GM12878 (cell line): ENCODE results near the gene FLVCR2. TPM values are rescaled to one million over a fixed set of nuclear protein-coding genes. Genes with fewer than 3 reads are reported as not detected.
A peak's percentile ranks its signal among the peaks of the same experiment; 100 is the strongest.

Experiments used
- ASH2L ChIP-seq: fragments of 300-600, 200-600 bp; sonication (generic); IDR thresholded peaks from 2 replicates; pipeline ENCODE4 v1.6.1; 2017; ENCODE audit warnings: low read depth, mild to moderate bottlenecking, borderline replicate concordance
- BRCA1 ChIP-seq: IDR thresholded peaks from 2 replicates; pipeline ENCODE4 v1.6.1; 2011; ENCODE audit warnings: low read depth, low read length, improper control_type of control experiment
- CHD1 ChIP-seq: IDR thresholded peaks from 2 replicates; pipeline ENCODE4 v1.6.1; 2012; ENCODE audit warnings: low read depth, low read length, improper control_type of control experiment
- CREM ChIP-seq: IDR thresholded peaks from 2 replicates; pipeline ENCODE4 v1.6.1; 2014; ENCODE audit warnings: antibody characterized with exemption, low read depth
- EP300 ChIP-seq, 2 experiments: fragments of 150-350 bp in 1 of 2; IDR thresholded peaks; 2 replicates each; pipeline ENCODE4 v1.6.1; 2011 to 2012; ENCODE audit warnings: low read depth in 2 of 2, low read length in 2 of 2, borderline replicate concordance in 1 of 2, improper control_type of control experiment in 1 of 2, inconsistent platforms in 1 of 2; ENCODE audit not compliant: control insufficient read depth in 1 of 2
- MEF2B ChIP-seq: fragments of 450-650 bp; IDR thresholded peaks from 2 replicates; pipeline ENCODE4 v1.6.1; 2018; ENCODE audit warnings: mild to moderate bottlenecking, moderate library complexity; ENCODE audit not compliant: partially characterized antibody, poor library complexity, severe bottlenecking
- NFXL1 ChIP-seq: fragments of 450-650 bp; IDR thresholded peaks from 2 replicates; pipeline ENCODE4 v1.6.1; 2017; ENCODE audit warnings: antibody characterized with exemption, mild to moderate bottlenecking, borderline replicate concordance
- PAX5 ChIP-seq: IDR thresholded peaks from 2 replicates; pipeline ENCODE4 v1.6.1; 2011; ENCODE audit warnings: low read depth, low read length, borderline replicate concordance
- RAD51 ChIP-seq: fragments of 450-650 bp; IDR thresholded peaks from 2 replicates; pipeline ENCODE4 v1.6.1; 2016; ENCODE audit warnings: moderate library complexity, mild to moderate bottlenecking, inconsistent platforms
- TCF3 ChIP-seq: IDR thresholded peaks from 2 replicates; pipeline ENCODE4 v1.6.1; 2012; ENCODE audit warnings: low read depth, mild to moderate bottlenecking, low read length, borderline replicate concordance; ENCODE audit not compliant: insufficient read depth
- polyA plus RNA-seq, 11 experiments: library from polyadenylated mRNA; depleted of rRNA in 4 of 11; unstranded in 6 of 11; stranded (reverse) in 5 of 11; fragments of >200 nt; fragmentation: Nextera tagmentation in 4 of 11; fragmentation: Illumina TruSeq in 1 of 11; extraction: Ambion mirVana in 4 of 11; extraction: Trizol in 1 of 11; gene quantifications; 1 replicate in 1 of 11; 2 replicates in 10 of 11; pipeline versions ENCODE4 v1.2.1 to v1.2.3, GENCODE V29; 2011 to 2016; ENCODE audit warnings: inconsistent platforms in 2 of 11, missing spikeins in 2 of 11, low read depth in 1 of 11
- total RNA-seq, 4 experiments: library from RNA; depleted of rRNA in 3 of 4; stranded (reverse); fragments of >200 nt in 3 of 4; fragmentation: Illumina TruSeq in 1 of 4; extraction: Trizol in 1 of 4; gene quantifications; 2 replicates each; pipeline versions ENCODE4 v1.2.1 to v1.2.3, GENCODE V29; 2013 to 2021
- TF ChIP-seq, protein P1 (sequence below): IDR thresholded peaks from 2 replicates; pipeline ENCODE4 v1.6.1; 2011; ENCODE audit warnings: borderline replicate concordance, low read depth, mild to moderate bottlenecking, moderate library complexity, mixed read lengths, low read length; ENCODE audit not compliant: insufficient read depth; ENCODE audit errors: extremely low read length
- TF ChIP-seq, protein P2 (sequence below): fragments of 450-650 bp; IDR thresholded peaks from 2 replicates; pipeline ENCODE4 v1.6.1; 2017; ENCODE audit warnings: low read depth, mild to moderate bottlenecking, moderate library complexity
- TF ChIP-seq, protein P3 (sequence below): fragments of 450-650 bp; formaldehyde crosslinking; IDR thresholded peaks from 2 replicates; pipeline ENCODE4 v1.4.0; 2020; ENCODE audit warnings: mild to moderate bottlenecking, moderate library complexity
- TF ChIP-seq, protein P4 (sequence below): IDR thresholded peaks from 2 replicates; pipeline ENCODE4 v1.6.1; 2012; ENCODE audit warnings: improper control_type of control experiment, low read depth, low read length; ENCODE audit not compliant: insufficient replicate concordance
- TF ChIP-seq, protein P5 (sequence below): IDR thresholded peaks from 2 replicates; pipeline ENCODE4 v1.6.1; 2011; ENCODE audit warnings: low read depth, low read length, improper control_type of control experiment, borderline replicate concordance

FLVCR2 gene
- total and polyA plus RNA-seq, 10 of the 15 experiments (the other 5 are each of a cell fraction or from before 2014, with no cell fraction given), result 0.24 to 3.7 (median 1.6) TPM

DNA sequence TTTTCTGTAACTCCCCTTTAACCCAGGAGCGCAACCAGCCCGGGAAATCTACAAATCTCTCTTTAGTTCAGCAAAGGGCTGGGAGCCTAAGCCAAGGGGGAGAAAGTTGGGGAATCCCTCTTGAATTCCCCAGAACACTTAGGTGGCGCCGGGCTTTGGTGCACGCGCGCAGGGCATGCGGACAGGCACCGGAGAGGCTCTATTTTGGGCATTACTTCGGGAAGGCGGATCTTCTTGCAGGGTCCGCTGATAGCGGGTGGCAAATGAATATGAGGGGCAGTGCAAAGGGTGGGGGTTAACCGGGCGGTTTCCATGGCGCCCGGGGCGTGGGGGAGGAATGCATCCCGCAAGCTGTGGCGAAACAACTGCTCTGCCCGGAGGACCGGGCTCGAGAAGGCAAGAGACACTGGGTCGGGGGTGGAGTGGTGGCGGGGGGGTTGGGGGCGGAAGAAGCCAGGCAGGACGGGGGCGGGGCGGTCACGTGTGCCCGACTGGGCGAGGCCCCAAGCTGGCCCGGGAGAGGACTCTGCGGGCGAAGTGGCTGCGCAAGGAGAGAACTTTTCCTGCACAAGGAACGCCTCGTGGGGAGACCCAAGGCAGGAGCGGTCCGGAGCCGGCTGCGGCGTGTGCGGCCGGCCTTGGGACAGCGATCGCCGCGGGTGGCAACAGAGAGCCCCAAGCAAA, at the start of gene FLVCR2 (continued):
- TF ChIP-seq, protein P1, sequence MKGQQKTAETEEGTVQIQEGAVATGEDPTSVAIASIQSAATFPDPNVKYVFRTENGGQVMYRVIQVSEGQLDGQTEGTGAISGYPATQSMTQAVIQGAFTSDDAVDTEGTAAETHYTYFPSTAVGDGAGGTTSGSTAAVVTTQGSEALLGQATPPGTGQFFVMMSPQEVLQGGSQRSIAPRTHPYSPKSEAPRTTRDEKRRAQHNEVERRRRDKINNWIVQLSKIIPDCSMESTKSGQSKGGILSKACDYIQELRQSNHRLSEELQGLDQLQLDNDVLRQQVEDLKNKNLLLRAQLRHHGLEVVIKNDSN, result peak; percentile 82
- no peak for TF ChIP-seq NFXL1
- peak; percentile 49; the same call in 1 of the 2 replicates for TF ChIP-seq RAD51
- TF ChIP-seq TCF3, result no peak
- TF ChIP-seq, protein P2, sequence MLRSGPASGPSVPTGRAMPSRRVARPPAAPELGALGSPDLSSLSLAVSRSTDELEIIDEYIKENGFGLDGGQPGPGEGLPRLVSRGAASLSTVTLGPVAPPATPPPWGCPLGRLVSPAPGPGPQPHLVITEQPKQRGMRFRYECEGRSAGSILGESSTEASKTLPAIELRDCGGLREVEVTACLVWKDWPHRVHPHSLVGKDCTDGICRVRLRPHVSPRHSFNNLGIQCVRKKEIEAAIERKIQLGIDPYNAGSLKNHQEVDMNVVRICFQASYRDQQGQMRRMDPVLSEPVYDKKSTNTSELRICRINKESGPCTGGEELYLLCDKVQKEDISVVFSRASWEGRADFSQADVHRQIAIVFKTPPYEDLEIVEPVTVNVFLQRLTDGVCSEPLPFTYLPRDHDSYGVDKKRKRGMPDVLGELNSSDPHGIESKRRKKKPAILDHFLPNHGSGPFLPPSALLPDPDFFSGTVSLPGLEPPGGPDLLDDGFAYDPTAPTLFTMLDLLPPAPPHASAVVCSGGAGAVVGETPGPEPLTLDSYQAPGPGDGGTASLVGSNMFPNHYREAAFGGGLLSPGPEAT, result peak; percentile 20; the same call in 1 of the 2 replicates
- no peak for TF ChIP-seq PAX5
- no peak for TF ChIP-seq EP300 (IDR thresholded peaks at IDR 0.05; ENCODE audit: borderline replicate concordance in 1 of 2, control insufficient read depth in 1 of 2, low read depth in 2 of 2, low read length in 2 of 2)
- TF ChIP-seq ASH2L, result no peak
- TF ChIP-seq MEF2B, result peak; percentile 16
- TF ChIP-seq, protein P3, sequence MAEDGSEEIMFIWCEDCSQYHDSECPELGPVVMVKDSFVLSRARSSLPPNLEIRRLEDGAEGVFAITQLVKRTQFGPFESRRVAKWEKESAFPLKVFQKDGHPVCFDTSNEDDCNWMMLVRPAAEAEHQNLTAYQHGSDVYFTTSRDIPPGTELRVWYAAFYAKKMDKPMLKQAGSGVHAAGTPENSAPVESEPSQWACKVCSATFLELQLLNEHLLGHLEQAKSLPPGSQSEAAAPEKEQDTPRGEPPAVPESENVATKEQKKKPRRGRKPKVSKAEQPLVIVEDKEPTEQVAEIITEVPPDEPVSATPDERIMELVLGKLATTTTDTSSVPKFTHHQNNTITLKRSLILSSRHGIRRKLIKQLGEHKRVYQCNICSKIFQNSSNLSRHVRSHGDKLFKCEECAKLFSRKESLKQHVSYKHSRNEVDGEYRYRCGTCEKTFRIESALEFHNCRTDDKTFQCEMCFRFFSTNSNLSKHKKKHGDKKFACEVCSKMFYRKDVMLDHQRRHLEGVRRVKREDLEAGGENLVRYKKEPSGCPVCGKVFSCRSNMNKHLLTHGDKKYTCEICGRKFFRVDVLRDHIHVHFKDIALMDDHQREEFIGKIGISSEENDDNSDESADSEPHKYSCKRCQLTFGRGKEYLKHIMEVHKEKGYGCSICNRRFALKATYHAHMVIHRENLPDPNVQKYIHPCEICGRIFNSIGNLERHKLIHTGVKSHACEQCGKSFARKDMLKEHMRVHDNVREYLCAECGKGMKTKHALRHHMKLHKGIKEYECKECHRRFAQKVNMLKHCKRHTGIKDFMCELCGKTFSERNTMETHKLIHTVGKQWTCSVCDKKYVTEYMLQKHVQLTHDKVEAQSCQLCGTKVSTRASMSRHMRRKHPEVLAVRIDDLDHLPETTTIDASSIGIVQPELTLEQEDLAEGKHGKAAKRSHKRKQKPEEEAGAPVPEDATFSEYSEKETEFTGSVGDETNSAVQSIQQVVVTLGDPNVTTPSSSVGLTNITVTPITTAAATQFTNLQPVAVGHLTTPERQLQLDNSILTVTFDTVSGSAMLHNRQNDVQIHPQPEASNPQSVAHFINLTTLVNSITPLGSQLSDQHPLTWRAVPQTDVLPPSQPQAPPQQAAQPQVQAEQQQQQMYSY (CRISPR knock-in tag), result no peak
- TF ChIP-seq CHD1, result no peak
- TF ChIP-seq, protein P4, sequence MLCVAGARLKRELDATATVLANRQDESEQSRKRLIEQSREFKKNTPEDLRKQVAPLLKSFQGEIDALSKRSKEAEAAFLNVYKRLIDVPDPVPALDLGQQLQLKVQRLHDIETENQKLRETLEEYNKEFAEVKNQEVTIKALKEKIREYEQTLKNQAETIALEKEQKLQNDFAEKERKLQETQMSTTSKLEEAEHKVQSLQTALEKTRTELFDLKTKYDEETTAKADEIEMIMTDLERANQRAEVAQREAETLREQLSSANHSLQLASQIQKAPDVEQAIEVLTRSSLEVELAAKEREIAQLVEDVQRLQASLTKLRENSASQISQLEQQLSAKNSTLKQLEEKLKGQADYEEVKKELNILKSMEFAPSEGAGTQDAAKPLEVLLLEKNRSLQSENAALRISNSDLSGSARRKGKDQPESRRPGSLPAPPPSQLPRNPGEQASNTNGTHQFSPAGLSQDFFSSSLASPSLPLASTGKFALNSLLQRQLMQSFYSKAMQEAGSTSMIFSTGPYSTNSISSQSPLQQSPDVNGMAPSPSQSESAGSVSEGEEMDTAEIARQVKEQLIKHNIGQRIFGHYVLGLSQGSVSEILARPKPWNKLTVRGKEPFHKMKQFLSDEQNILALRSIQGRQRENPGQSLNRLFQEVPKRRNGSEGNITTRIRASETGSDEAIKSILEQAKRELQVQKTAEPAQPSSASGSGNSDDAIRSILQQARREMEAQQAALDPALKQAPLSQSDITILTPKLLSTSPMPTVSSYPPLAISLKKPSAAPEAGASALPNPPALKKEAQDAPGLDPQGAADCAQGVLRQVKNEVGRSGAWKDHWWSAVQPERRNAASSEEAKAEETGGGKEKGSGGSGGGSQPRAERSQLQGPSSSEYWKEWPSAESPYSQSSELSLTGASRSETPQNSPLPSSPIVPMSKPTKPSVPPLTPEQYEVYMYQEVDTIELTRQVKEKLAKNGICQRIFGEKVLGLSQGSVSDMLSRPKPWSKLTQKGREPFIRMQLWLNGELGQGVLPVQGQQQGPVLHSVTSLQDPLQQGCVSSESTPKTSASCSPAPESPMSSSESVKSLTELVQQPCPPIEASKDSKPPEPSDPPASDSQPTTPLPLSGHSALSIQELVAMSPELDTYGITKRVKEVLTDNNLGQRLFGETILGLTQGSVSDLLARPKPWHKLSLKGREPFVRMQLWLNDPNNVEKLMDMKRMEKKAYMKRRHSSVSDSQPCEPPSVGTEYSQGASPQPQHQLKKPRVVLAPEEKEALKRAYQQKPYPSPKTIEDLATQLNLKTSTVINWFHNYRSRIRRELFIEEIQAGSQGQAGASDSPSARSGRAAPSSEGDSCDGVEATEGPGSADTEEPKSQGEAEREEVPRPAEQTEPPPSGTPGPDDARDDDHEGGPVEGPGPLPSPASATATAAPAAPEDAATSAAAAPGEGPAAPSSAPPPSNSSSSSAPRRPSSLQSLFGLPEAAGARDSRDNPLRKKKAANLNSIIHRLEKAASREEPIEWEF, result no peak
- TF ChIP-seq BRCA1, result no peak
- no peak for TF ChIP-seq CREM
- TF ChIP-seq, protein P5, sequence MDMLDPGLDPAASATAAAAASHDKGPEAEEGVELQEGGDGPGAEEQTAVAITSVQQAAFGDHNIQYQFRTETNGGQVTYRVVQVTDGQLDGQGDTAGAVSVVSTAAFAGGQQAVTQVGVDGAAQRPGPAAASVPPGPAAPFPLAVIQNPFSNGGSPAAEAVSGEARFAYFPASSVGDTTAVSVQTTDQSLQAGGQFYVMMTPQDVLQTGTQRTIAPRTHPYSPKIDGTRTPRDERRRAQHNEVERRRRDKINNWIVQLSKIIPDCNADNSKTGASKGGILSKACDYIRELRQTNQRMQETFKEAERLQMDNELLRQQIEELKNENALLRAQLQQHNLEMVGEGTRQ, result peak; percentile 32
